Panc1 (cell line): ENCODE data around the gene PIBF1.

Experiments
- POLR2AphosphoS5 ChIP-seq: IDR thresholded peaks from 2 replicates; pipeline ENCODE4 v1.6.1; 2012; ENCODE audit warnings: mild to moderate bottlenecking, low read depth, low read length, moderate library complexity
- REST ChIP-seq, 2 experiments: IDR thresholded peaks; 2 replicates each; pipeline ENCODE4 v1.6.1; 2011 to 2012; ENCODE audit warnings: low read depth in 2 of 2, control low read depth in 1 of 2, low read length in 1 of 2, mild to moderate bottlenecking in 1 of 2, moderate library complexity in 1 of 2; ENCODE audit not compliant: insufficient read depth in 1 of 2
- SIN3A ChIP-seq: IDR thresholded peaks from 2 replicates; pipeline ENCODE4 v1.6.1; 2012; ENCODE audit warnings: low read depth, mild to moderate bottlenecking, low read length, moderate library complexity, borderline replicate concordance; ENCODE audit not compliant: insufficient read depth
- TCF7L2 ChIP-seq: IDR thresholded peaks from 2 replicates; pipeline ENCODE4 v1.6.1; 2011; ENCODE audit warnings: mild to moderate bottlenecking, low read depth, low read length, inconsistent platforms
- TF ChIP-seq, protein P1 (sequence below): fragments of 450-650 bp; IDR thresholded peaks from 2 replicates; pipeline ENCODE4 v1.5.1; 2017; ENCODE audit warnings: mild to moderate bottlenecking

GRCh38 chr13:72763411-72763810 is 18.5 kb upstream of the PIBF1 start:
- TF ChIP-seq SIN3A (no peak), POLR2AphosphoS5 (no peak), REST (IDR thresholded peaks at IDR 0.05; ENCODE audit: insufficient read depth in 1 of 2, low read depth in 2 of 2, low read length in 1 of 2) (no peak), TCF7L2 (no peak)
- TF ChIP-seq, protein P1, sequence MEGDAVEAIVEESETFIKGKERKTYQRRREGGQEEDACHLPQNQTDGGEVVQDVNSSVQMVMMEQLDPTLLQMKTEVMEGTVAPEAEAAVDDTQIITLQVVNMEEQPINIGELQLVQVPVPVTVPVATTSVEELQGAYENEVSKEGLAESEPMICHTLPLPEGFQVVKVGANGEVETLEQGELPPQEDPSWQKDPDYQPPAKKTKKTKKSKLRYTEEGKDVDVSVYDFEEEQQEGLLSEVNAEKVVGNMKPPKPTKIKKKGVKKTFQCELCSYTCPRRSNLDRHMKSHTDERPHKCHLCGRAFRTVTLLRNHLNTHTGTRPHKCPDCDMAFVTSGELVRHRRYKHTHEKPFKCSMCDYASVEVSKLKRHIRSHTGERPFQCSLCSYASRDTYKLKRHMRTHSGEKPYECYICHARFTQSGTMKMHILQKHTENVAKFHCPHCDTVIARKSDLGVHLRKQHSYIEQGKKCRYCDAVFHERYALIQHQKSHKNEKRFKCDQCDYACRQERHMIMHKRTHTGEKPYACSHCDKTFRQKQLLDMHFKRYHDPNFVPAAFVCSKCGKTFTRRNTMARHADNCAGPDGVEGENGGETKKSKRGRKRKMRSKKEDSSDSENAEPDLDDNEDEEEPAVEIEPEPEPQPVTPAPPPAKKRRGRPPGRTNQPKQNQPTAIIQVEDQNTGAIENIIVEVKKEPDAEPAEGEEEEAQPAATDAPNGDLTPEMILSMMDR: no peak
